RWPE1 (cell line): ENCODE results near the gene LRRC32.

Experiments used
- CTCF ChIA-PET: fragments of 350-600 bp; sonication (Branson Sonifier 250); formaldehyde crosslinking; extraction: SDS; loops from one replicate; lab custom pipeline; 2021; lab: Yijun Ruan, JAX
- POLR2A ChIA-PET: fragments of 400-600 bp; formaldehyde crosslinking; extraction: SDS; loops from one replicate; lab custom pipeline; 2020; ENCODE audit warnings: antibody characterized with exemption; ENCODE audit not compliant: low non-redundant PET; lab: Yijun Ruan, JAX
- DNase-seq: peaks from one replicate; pipeline ENCODE4 v3.0.0; 2012; ENCODE audit warnings: low spot score
- H3K27ac ChIP-seq: fragments of 450-650 bp; 2 replicates; pipeline ENCODE4 v1.5.1; 2017
- CTCF ChIP-seq: fragments of 450-650 bp; conservative IDR thresholded peaks from 2 replicates; pipeline ENCODE4 v1.5.1; 2017; ENCODE audit warnings: low read depth, mild to moderate bottlenecking

The LRRC32 gene

GRCh38 chr11:76666830-76667229 is 3.7 kb downstream of the LRRC32 start:
- POLR2A ChIA-PET: no interaction called here
- no peak overlapping the region for H3K27ac ChIP-seq
- CTCF ChIA-PET: no interaction called here
- no peak for DNase-seq
- no peak for TF ChIP-seq CTCF

GRCh38 chr11:76666408-76666807 is 4.1 kb downstream of the LRRC32 start:
- TF ChIP-seq CTCF: no peak
- DNase-seq: no peak
- POLR2A ChIA-PET: no interaction called here
- CTCF ChIA-PET: no interaction called here
- H3K27ac ChIP-seq: no peak overlapping the region

GRCh38 chr11:76665921-76666351 is 4.6 kb downstream of the LRRC32 start:
- CTCF ChIA-PET: no interaction called here

GRCh38 chr11:76665172-76665571 is 5.4 kb downstream of the LRRC32 start:
- ChIA-PET POLR2A (no interaction called here), CTCF (no interaction called here)
- H3K27ac ChIP-seq: no peak overlapping the region
- TF ChIP-seq CTCF: no peak
- DNase-seq: no peak

More at GRCh38 chr11:76665921-76666351, 4.6 kb downstream of the LRRC32 start:
- no peak overlapping the region for H3K27ac ChIP-seq
- no peak for DNase-seq
- POLR2A ChIA-PET: no interaction called here
- no peak for TF ChIP-seq CTCF

- H3K27ac ChIP-seq: no peak overlapping the region
- no peak for DNase-seq
- ChIA-PET POLR2A (no interaction called here), CTCF (no interaction called here)
- no peak for TF ChIP-seq CTCF
Measured at GRCh38 chr11:76664578-76665061, 5.9 kb downstream of the LRRC32 start.

- ChIA-PET POLR2A (no interaction called here), CTCF (no interaction called here)
- TF ChIP-seq CTCF: no peak
- H3K27ac ChIP-seq: no peak overlapping the region
- no peak for DNase-seq
Measured at GRCh38 chr11:76663912-76664440, 6.6 kb downstream of the LRRC32 start.
